Ectodermal cell (in vitro differentiated cells): ENCODE results near the gene SELENOM.

ENCODE experiments used
- H3K27ac ChIP-seq: 2 replicates; pipeline ENCODE4 v1.7.0; 2013; ENCODE audit warnings: mild to moderate bottlenecking, low read depth, low read length; ENCODE audit not compliant: insufficient read depth, poor library complexity, severe bottlenecking
- H3K27me3 ChIP-seq: 2 replicates; pipeline ENCODE4 v1.7.0; 2013; ENCODE audit warnings: mild to moderate bottlenecking, low read length; ENCODE audit not compliant: insufficient read depth, control insufficient read depth, poor library complexity, severe bottlenecking
- H3K36me3 ChIP-seq: one replicate; pipeline ENCODE4 v1.7.0; 2013; ENCODE audit warnings: low read length; ENCODE audit not compliant: control insufficient read depth, insufficient read depth
- H3K4me1 ChIP-seq: one replicate; pipeline ENCODE4 v1.7.0; 2013; ENCODE audit warnings: low read length; ENCODE audit not compliant: control insufficient read depth, insufficient read depth
- H3K4me3 ChIP-seq: 2 replicates; pipeline ENCODE4 v1.7.0; 2013; ENCODE audit warnings: low read depth, low read length, control low read depth; ENCODE audit not compliant: insufficient read depth
- H3K9me3 ChIP-seq: 2 replicates; pipeline ENCODE4 v1.7.0; 2013; ENCODE audit warnings: mild to moderate bottlenecking, low read length, moderate library complexity; ENCODE audit not compliant: control insufficient read depth
- WGBS, 2 experiments: methylation state at CpG; one replicate each; pipeline ENCODE4 v1.1.7; 2013; ENCODE audit warnings: missing lambda C conversion rate in 2 of 2; 5-methylcytosine and 5-hydroxymethylcytosine counted together

Gene SELENOM

DNA sequence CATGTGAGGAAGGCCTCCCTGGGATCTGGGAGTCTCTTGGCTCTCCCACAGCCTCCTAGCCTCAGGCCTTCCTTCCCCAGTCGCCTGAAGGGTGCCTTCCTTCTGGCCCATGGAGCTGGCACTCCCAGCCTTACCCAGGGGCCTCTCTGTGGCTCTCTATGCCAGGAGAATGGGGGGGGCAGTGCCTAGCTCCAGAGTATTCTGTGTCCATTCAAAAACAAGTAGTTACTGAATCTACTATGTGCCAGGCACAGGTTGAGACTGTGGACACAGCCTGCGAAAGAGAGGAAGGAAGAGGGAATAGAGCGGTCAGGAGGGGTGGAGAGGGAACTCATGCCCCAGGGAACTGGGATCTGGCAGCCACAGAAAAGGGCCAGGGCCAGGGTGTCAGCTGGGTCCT, 35.7 kb upstream of the SELENOM start:
- Histone ChIP-seq H3K4me3 (no peak overlapping the region), H3K36me3 (no peaks in the 10 kb centered on the region), H3K4me1 (peaks cover 12% of the 10 kb centered on the region), H3K27me3 (peaks cover 3% of the 10 kb centered on the region), H3K27ac (no peak overlapping the region), H3K9me3 (peaks cover 2% of the 10 kb centered on the region)
- 85 to 88% methylated on average over 3 of the region's 3 CpGs for WGBS, 2 experiments

DNA sequence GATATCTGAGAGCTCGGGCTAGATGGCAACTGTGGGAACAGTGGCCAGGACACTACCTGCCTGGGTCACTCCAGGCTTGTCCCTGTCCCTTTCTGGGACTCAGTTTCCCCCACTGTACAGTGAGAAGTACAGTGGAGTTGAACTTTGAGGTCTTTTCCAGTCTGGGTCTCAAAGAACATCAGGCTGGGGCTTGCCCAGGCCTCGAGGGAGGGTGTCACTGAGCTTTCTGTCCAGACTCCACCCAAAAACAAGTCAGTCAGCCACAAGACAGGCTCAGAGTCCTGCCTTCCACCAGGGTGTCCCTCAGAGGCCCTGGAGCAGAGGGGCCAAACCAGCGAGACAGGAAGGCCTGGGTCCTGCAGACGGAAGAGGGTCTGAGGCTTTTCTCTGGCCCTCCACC, 34.9 kb upstream of the SELENOM start:
- peaks cover 3% of the 10 kb centered on the region for H3K27me3 ChIP-seq
- H3K27ac ChIP-seq = no peak overlapping the region
- peaks cover 1% of the 10 kb centered on the region for H3K9me3 ChIP-seq
- no peak overlapping the region for H3K4me3 ChIP-seq
- H3K4me1 ChIP-seq = peaks cover 12% of the 10 kb centered on the region
- 85 to 93% methylated on average over 4 of the region's 4 CpGs for WGBS, 2 experiments
- H3K36me3 ChIP-seq = no peaks in the 10 kb centered on the region

DNA sequence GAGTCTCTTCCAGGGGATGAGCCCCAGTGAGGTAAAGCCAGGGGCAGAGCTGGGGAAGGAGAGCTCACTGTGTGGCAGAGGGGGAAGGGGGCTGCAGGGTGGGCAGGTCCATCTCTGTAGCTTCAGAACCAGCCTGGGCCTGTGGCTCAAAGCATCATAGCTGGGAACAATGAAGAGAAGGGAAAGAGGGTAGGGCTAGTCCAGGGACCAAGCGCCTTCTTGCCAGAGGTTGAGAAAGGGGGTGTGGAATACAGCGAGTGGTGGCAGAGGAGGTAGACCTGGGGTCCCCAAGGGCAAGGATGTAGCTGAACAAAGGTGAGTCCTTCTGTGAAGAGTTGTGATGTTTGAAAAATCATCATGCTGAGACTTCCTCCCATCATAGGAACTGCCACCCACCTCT, 34.2 kb upstream of the SELENOM start:
- Histone ChIP-seq H3K27me3 (peaks cover 3% of the 10 kb centered on the region), H3K9me3 (no peaks in the 10 kb centered on the region), H3K27ac (no peak overlapping the region), H3K4me1 (peaks cover 12% of the 10 kb centered on the region), H3K36me3 (no peaks in the 10 kb centered on the region), H3K4me3 (no peak overlapping the region)
- 94 to 95% methylated on average over 2 of the region's 2 CpGs for WGBS, 2 experiments

DNA sequence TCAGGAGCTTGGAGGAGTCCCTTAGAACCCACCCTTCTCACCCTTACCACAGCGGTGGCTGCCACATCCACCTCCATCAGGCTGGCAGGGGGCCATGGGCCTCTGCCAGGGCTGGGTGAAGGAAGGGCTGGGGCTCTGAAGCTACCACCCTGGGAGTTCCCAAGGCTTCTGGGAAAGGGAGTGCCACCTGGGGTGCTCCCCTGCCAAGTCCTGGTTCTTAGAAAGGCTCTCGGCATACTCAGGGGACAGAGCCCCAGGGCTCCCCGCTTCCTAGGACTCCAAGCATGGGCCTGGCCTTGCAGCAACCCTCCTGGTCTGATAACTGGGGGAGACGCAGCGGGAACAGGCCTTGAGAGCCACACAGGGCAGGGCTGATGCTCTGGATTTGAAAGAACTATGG, 33.4 kb upstream of the SELENOM start:
- no peaks in the 10 kb centered on the region for H3K9me3 ChIP-seq
- peaks cover 3% of the 10 kb centered on the region for H3K27me3 ChIP-seq
- H3K27ac ChIP-seq = no peak overlapping the region
- H3K4me3 ChIP-seq = no peak overlapping the region
- peaks cover 12% of the 10 kb centered on the region for H3K4me1 ChIP-seq
- WGBS, 2 experiments = 84 to 88% methylated on average over 5 of the region's 5 CpGs
- no peaks in the 10 kb centered on the region for H3K36me3 ChIP-seq

DNA sequence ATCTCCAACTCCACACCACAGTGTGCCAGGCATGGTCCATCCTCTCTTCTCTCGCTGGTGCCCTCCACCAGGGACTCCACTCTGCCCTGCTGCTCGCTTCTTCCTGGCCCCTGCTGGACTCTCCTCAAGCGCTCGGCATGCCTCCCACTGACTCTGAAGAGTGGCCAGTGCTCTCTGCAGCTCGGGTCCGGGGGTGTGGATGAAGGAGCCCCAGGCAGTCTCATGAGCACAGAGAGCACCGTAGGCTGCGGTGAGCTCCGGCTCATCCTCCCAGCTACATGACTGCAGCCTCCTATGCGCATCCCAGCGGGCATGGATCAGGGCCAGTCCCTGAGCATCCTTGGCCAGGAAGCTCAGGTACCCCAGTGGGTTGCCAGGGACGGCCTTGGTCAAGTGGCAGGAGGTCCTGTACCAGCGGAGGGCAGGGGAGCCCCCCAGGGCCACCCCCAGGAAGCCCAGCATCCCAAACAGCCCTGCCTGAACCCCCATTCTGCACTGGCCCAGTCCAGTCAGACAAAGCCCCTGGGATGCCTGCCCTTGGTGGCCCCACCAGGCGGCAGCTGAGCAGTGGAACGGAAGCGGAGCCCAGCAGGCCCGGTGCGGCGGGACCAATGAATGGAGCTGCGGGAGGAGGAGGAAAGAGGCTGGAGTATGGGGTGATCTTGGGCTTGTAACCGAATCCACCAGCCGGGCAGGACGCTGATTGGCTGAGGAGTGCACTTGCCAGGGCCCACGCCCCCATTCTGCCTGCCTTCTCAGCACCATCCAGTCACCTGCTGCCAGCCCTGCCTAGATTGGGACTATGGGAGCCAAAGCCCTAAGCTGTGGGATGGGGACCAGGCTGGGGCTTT, 32.7 kb upstream of the SELENOM start, which contains the start of gene PLA2G3:
TSS of gene PLA2G3 (minus strand) at position 643 of the 851 bp plus-strand sequence. CDS start at position 489, 154 bp downstream.
- H3K9me3 ChIP-seq = no peaks in the 10 kb centered on the region
- WGBS, 2 experiments = 17 to 24% methylated on average over 24 of the region's 24 CpGs
- no peak within 1 kb of the TSS for H3K27ac ChIP-seq
- H3K4me1 ChIP-seq = peaks cover 12% of the 10 kb centered on the region
- peaks cover 3% of the 10 kb centered on the region for H3K27me3 ChIP-seq
- H3K4me3 ChIP-seq = peak within 1 kb of the TSS; percentile 21
- no peaks in the 10 kb centered on the region for H3K36me3 ChIP-seq

DNA sequence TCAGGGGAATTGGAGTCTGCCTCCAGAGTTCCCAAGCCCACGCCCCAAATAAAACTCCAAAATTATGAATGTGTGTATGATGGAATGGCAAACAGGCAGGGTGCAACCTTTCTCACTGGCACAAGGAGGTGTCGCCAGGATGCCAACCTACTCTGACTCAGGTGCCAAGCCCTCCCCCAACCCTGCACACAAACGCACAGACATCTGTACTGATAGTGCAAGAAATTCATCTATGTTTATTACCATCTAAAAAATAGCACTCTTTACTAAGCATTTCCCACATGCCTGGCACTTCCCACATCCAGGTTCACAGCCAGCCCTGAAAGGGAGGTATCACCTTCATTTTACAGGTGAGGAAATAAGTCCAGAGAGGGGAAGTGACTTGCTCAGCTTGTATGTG, 31.7 kb upstream of the SELENOM start:
- H3K9me3 ChIP-seq = no peaks in the 10 kb centered on the region
- WGBS, 2 experiments = 88 to 91% methylated on average over 3 of the region's 3 CpGs
- H3K4me3 ChIP-seq = no peak overlapping the region
- H3K27ac ChIP-seq = no peak overlapping the region
- peaks cover 12% of the 10 kb centered on the region for H3K4me1 ChIP-seq
- H3K27me3 ChIP-seq = peaks cover 3% of the 10 kb centered on the region
- H3K36me3 ChIP-seq = no peaks in the 10 kb centered on the region

DNA sequence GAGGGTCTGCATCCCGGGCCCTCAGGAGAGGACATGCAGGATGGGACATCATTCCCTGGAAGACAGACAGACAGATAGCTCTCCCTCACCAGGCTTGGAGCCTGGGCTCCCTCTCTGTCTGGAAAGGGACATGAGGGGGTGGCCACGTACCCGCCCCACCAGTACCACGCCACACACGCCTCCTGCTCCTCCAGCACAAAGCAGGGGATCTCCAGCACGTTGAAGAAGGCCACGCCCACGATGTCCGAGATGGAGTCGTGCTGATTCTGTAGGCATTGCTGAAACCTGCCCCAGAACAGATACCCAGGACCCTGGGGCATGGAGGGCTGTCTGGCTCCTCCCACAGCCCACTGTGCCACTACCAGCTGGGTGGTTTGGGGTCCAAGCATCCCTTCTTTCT, 30.8 kb upstream of the SELENOM start:
- no peak overlapping the region for H3K4me3 ChIP-seq
- H3K4me1 ChIP-seq = peaks cover 12% of the 10 kb centered on the region
- peaks cover 3% of the 10 kb centered on the region for H3K27me3 ChIP-seq
- WGBS, 2 experiments = 81 to 85% methylated on average over 10 of the region's 10 CpGs
- H3K9me3 ChIP-seq = no peaks in the 10 kb centered on the region
- no peak overlapping the region for H3K27ac ChIP-seq
- H3K36me3 ChIP-seq = no peaks in the 10 kb centered on the region

DNA sequence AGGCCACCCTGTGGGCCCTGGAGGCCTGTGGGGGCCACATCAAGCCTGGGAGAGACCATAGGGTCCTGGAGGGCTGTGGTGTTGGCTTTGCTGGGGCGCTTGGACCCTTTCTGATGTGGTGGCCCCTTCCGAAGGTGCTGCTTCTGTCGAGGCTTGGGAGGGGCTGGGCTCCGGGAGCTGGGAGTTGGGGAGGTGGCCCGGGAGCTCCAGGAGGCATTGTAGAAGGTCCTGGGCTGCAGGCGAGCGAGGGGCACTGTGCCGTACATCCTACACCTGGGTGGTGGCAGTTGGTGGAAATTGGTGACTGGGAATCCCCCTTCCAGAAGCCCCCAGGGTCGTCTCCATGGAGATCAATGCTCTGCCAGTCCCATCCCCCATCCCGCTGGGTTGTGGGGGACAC, 30.4 kb upstream of the SELENOM start:
- Histone ChIP-seq H3K9me3 (no peaks in the 10 kb centered on the region), H3K4me1 (peaks cover 12% of the 10 kb centered on the region), H3K27me3 (peaks cover 3% of the 10 kb centered on the region), H3K27ac (no peak overlapping the region), H3K4me3 (no peak overlapping the region), H3K36me3 (no peaks in the 10 kb centered on the region)
- 83% methylated on average over 10 of the region's 10 CpGs for WGBS, 2 experiments

DNA sequence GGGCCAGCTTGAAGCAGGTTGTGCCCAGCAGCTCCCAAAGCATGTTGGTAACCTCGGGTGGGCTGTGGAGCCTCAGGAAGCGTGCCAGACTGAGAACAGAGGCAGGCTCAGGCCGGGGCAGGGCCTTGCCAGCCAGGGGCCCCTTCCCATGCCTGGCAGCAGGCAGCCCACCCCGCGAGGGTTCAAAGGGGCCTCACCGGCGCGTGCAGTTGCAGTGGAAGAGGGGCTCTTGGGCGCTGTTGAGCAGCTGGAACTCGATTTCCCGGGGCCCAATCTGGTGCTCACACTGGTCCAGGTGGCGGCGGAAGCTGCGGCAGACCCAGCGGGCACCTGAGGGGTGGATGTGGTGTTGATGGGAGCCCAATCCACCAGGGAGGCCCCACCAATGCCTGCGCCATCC, 29.3 kb upstream of the SELENOM start:
- no peaks in the 10 kb centered on the region for H3K36me3 ChIP-seq

DNA sequence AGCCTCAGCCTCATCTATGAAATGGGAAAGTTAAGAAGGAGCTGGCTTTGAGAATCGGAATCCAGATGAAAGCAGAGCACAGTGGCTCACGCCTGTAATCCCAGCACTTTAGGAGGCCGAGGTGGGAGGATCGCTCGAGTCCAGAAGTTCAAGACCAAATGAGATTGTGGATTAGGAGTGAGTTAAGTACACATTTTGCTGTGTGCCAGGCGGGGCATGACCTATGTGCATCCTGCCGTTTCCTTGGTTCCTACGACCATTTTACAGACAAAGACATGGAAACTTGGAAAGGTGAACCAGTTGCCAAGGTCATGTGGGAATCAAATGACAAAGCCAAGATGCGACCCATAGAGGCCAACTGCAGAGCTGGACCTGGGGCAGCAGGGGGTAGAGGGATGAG, 28.8 kb upstream of the SELENOM start:
- 92% methylated on average over 9 of the region's 9 CpGs for WGBS, 2 experiments
- Histone ChIP-seq H3K27me3 (peaks cover 3% of the 10 kb centered on the region), H3K9me3 (no peaks in the 10 kb centered on the region), H3K4me3 (no peak overlapping the region), H3K27ac (no peak overlapping the region), H3K36me3 (no peaks in the 10 kb centered on the region), H3K4me1 (peaks cover 12% of the 10 kb centered on the region)

More for the DNA sequence above, 29.3 kb upstream of the SELENOM start:
- Histone ChIP-seq H3K4me3 (no peak overlapping the region), H3K27ac (no peak overlapping the region), H3K4me1 (peaks cover 12% of the 10 kb centered on the region), H3K9me3 (no peaks in the 10 kb centered on the region), H3K27me3 (peaks cover 3% of the 10 kb centered on the region)
- WGBS, 2 experiments = 95 to 96% methylated on average over 16 of the region's 16 CpGs
